Limb (tissue), 2 donors: ENCODE results near the gene DIP2C.

Experiments used
- DNase-seq, 2 donors: peaks; one replicate each; pipeline ENCODE4 v3.0.0-alpha.2; 2016; ENCODE audit errors: extremely low spot score in 2 of 2

DIP2C gene

DNA sequence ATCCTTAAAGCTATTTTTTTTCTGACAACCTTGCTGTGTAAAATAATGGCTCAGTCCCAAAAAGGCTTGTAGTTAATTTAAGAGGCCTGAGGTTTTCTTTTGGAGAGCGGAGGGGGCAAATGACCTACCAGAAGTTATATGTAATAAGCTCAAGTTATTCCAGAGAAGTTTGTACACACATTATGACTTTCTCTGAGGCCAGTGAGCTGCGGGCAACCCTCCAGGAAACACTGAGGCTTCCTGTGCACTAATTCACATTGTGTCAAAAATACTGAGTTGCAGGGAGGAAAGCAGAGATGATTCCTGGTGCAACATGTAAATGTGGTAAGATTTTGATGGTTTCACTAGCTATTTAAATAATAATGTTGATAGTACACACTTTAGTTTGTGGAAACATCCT, 188.6 kb downstream of the DIP2C start:
- peak in 1 of 2 donors; percentile 46 for DNase-seq

DNA sequence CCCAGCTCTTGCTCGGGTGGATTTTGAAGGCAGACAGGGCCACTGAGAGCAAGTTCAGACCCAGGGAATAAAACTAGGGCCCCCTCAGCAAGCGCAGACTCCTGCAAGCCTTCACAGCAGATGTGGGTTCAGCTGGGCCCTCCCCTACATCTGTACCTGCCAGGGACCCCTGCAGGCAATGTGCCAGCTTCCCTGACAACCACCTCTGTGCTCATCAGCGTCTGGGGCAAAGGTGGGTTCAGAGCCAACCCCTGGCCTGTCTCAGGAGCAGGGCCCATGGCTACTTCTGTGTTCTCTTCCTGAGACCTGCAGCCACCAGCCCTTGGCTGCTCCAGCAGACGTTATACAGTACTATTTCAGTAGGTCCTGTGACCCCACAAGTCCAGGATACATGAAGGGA, 189.5 kb downstream of the DIP2C start:
- no peak for DNase-seq

- DNase-seq: no peak
Measured at GRCh38 chr10:498760-499435, 190.6 kb downstream of the DIP2C start.

DNA sequence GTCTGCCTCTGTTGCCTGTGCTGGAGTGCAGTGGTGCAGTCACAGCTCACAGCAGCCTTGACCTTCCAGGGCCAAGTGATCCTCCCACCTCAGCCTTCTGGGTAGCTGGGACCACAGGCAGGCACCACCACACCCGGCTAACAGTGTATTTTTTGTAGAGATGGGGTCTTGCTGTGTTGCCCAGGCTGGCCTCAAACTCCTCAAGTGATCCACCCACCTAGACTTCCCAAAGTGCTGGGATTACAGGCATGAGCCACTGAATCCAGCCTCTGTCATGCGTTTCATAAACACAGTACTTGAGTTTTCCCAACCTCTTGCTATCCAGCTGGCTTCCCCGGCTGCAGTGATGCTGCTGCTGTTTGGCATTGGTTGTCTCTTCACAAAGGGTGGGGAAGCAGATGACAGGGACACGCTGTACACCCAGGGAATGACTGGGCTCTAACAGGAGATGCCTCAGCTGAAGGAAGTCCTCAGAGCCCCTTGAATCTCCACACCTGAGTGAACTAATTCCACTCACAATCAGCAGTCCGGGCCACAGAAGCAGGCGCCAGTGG, 191.5 kb downstream of the DIP2C start:
- DNase-seq: no peak

DNA sequence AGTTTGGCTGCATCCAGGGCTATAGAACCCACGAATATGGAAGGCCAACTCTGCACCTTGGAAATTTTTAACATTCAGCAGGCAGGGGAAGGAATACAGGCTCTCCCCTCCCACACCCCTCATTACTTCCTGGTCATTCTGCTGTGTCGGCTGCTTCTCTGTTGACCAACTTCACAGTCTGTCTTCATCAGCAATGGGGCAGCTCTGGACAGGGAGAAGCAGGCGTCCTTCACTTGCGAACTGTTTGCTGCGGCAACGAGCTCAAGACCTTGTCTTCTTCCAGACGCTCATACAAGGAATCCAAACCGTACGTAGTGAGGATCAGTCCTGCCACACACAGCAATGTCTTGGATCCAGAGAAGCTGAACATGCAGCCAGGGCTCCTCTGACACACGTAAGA, 192.2 kb downstream of the DIP2C start:
- no peak for DNase-seq

DNA sequence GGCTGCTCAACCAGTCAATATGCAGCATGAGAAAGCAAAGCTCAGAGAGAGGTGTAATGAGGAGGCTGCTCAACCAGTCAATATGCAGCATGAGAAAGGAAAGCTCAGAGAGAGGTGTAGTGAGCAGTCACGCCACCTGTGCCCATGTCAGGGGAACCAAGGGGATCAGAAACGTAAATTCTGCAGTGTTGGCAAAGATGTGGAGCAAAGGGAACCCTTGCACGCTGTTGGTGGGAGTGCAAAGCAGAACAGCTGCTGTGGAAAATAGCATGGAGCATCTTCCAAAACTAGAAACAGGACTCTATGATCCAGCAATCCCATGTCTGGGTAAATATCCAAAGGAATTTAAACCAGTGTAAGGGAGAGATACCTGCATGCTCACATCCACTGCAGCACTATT, 194.9 kb downstream of the DIP2C start:
- DNase-seq: no peak

DNA sequence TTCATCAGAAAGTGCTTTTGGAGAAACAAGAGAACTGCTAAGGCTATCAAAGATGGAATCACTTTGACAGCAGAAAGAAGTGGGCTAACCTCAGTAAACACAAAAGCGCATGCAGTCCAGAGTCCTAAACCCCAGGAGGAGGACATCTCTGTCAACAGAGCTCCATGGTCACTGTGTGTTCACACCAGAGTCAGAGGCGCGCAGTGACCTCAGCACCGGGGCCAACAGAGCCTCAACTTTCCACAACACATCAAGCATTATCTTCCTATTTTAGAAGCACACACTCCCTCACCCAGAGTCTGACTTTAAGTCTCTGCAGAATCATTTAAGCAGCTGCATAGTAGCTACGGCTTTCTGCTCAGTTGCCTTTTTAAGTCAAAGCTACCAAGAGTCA, 195.3 kb downstream of the DIP2C start:
- DNase-seq: no peak

- no peak for DNase-seq
Measured at GRCh38 chr10:493391-494148, 195.9 kb downstream of the DIP2C start.

DNA sequence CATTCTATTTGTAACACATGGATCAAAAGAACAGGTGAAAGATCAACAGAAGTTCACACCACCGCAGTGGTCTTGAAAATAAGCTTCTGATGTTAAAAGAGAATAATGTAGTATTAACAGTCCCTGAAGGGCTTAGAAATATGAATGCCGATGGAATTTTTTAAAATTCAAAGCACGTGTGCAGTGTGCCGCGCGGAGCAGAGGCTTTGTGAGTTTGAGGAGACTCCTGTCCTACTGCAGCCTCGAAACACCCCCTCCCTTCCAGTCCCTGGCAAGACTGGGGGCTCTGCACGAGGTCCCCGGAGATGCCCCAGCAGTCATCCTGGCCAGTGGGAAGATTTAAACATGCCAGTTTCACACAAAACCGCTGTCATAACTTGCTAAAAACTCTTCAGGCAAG, 196.6 kb downstream of the DIP2C start:
- DNase-seq: no peak

- no peak for DNase-seq
Measured at GRCh38 chr10:491667-492424, 197.6 kb downstream of the DIP2C start.

DNA sequence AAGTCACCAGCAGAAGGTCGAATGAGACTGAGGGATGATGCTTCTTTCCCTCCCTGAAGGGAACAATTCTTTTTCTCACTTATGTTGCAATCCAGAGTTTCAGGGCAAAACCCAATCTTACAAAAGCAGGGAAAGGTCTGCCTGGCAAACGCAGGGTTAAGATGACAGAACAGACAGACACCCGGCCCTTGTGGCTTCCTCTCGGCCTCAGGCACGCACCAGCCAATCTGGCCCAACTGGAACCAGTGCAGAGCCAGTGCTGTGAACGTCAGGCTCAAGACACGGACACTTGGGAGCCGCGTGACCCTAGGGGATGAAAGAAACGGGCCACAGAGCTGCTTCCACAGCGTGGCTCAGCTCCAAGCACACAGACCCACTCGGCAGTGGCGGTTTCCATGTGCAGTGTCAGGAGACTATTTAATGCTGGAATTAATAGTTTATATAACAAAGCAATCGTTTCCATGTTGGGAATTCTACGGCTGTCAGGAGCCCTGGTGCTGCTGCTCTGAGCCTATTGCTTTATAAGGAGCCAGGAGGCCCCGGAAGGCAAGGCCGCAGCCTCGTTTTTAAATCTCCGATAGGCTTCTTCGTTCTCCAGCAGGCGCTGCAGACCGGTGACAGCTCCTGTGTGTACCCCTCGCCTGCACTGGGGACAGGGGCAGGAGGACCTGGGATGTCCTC, 198.4 kb downstream of the DIP2C start:
- no peak for DNase-seq

DNA sequence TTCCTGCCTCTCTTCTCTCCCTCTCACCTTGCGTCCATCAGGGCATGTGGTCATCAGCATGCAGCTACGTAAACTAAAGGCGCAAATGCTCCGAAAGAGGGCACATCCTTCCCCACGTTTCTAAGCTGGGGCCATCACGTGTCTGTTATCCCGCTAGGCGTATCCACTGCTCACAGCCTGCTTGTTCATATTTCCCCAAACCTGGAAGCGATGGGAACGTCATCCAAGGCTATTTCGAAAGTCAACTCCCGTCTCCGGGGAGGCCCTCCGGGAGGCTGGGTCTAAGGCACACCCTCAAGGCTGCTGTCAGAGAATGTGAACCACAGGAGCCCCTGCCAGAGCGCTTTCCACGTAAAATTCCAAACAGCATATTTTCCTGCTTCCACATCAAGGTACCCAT, 199.2 kb downstream of the DIP2C start:
- DNase-seq: no peak

DNA sequence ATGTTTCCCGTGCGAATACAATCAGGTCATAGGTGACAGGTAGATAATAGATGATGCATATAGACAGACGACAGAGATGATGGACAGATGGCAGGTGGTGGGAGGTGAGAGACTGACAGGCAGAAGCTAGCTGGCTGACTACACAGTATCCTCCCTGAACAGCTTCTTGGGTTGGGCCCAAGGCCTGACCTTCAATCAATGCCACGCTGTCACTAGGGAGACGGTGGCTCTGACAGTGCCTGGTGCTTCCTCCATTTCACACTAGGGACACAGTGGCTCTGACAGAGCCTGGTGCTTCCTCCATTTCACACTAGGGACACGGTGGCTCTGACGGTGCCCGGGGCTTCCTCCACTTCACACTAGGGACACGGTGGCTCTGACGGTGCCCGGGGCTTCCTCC, 200.1 kb downstream of the DIP2C start:
- no peak for DNase-seq

- DNase-seq: no peak
Measured at GRCh38 chr10:488933-489215, 200.6 kb downstream of the DIP2C start.

DNA sequence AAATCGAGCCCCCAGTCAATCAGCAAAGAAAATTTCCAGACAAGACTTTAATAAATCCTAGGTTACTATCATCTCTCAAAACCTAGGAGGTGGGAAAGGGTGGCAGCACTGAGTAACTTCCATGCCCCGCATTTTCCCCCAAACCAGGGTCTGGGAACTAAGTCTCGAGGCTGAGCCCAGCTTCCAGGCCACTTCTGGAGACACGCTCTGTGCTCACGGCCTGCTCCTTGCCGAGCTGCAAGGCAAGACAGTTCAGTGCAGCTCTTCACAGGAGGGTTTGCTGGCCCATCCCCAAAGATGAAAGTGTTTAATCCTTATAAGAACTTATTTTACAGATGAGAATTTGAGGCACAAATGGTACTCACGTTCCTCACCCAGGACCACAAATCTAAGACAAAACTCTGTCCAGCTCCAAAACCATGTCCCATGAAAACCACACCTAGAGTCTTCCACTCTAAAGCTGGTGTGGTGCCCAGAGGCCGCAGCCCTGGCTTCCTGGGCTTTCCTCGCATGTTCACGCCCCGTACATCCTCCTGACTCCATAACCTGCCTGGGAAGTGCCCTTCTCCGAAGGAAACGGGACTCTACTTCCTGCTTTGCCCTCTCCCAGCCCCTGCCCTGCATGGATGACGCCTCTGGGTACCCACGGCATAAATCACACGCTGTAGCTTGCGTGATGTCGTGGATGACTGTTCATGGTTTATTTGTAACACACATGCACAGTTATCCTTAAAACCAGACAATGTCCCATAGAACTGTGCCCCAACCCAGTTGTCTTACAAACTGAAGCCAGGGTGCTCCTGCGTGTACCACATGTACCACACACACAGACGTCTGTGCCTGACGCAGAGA, 201.2 kb downstream of the DIP2C start:
- no peak for DNase-seq

DNA sequence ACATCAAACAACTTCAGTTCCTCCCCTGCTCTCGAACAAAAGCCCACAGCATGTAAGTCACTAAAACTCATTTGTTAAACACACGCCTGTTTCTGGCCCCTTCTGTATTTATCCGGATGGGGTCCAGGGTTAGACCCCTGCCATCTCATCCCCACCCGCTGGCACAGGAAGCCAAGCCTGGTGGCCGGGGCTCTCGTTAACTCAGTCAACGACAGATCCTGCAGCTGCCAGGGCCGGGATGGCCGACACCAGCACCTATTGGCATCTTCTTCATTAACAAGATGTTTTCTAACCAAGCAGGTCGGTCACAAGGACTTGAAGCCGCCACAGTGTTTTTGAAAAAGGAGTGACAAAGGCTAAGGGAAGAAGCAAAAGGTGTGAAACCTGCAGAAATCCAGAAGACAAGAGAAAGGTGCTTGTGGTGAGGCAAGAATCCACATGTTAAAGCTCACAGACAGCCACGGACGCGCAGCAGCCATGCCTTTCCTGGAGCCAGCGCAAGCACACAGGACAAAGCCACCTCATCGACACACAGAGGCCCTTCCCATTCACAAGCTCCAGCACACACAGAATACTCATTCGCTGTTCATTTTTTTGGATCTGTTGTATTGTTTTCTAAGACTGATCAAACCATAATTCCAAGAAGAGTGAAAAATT, 202.7 kb downstream of the DIP2C start:
- peak in 1 of 2 donors; percentile 29 for DNase-seq

- DNase-seq: no peak
Measured at GRCh38 chr10:486206-486605, 203.3 kb downstream of the DIP2C start.

- DNase-seq: no peak
Measured at GRCh38 chr10:485776-486175, 203.7 kb downstream of the DIP2C start.

DNA sequence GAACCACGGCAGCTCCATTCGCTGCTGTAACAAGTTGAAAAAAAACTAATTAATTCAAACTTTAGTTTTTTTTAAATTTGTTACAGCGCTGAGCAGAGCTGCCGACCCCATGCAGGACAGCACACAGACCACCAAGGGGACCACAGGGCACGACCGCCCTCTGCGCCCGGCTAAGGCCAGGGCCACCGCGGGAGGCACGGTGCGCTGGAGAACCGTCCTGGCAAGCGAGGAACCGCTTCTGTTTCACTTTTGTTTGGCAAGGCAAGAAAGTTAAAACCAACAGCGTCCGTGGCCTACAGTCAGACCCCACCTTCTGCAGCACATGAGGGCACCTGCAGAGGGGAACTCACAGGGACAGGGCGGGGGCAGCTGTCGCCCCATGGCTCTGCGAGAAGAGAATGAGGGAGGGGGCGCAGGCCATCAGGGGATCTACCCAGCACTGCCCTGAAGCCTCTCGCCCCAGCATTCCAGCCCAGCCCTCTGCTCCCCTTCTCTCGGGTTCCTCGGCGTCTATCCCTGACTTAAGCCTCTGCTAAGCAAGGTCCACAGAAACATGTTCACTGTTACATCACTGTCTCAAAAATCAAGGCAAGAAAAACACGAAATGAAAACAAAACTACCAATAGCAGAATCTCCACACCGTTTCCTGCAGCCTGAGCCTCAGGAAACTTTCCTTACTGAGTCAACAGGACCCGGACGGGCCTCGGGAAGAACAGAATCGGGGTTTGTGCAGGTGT, 204.4 kb downstream of the DIP2C start:
- DNase-seq: no peak

DNA sequence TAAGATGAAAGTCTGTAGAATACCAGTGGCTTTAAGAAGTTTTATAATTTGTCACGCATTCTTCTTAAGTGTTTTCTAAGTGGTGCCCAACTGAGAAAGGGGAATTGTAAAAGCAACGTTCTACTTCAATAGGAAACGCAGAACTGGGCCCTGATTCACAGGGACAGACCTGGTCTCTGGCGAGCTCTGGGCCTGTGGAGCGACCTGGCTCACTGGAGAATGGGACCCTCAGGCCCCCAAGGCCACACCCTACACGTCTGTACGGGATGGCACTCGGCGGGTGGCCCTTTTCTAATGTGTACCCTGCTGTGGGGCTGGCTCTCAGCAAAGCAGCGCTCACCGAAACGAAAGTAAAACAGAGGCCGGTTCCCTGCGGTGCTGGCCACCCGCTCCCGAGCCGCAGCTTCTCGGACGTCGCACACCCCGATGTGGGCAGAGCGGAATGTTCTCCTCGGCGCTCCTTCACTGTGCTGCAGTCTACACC, 205.0 kb downstream of the DIP2C start:
- DNase-seq: no peak
